HCT116 (cell line): ENCODE data around the gene GTF2IRD1. TPM values are rescaled to one million over a fixed set of nuclear protein-coding genes. Genes with fewer than 3 reads are reported as not detected.
"Not testable (repeated sequence)": the region's sequence is repeated elsewhere in the genome, so short reads cannot be mapped to it uniquely, and the experiment has no call there.

Experiments used
- ATAC-seq: fragments of 200-7000 bp; cut with Tn5 transposase; 2 replicates; pipeline ENCODE4 v1.9.1; 2020; ENCODE audit warnings: mild to moderate bottlenecking, moderate library complexity
- BruUV-seq: library from RNA; stranded (reverse); fragments of 400-500 nt; replicated peaks from 2 replicates; lab custom pipeline; 2021; lab: Mats Ljungman, UMichigan
- CTCF ChIA-PET: fragments of 300-600 bp; sonication (Branson Sonifier 250); formaldehyde crosslinking; loops from one replicate; lab custom pipeline; 2021; ENCODE audit warnings: antibody characterized with exemption; lab: Charles Lee
- POLR2A ChIA-PET: fragments of 300-600, 350-600 bp; sonication (Branson Sonifier 250); formaldehyde crosslinking; loops from one replicate; lab custom pipeline; 2021; ENCODE audit warnings: antibody characterized with exemption; lab: Charles Lee
- RAD21 ChIA-PET, 2 experiments: fragments of 300-600 bp; sonication (Branson Sonifier 250); formaldehyde crosslinking; loops; one replicate each; lab custom pipeline; 2023; ENCODE audit warnings: low total read pairs in 2 of 2; ENCODE audit not compliant: uncharacterized antibody in 2 of 2, unreplicated experiment in 2 of 2, low non-redundant PET in 1 of 2; lab: Charles Lee
- DNase-seq: peaks from one replicate; pipeline ENCODE4 v3.0.0-alpha.2; 2010; ENCODE audit warnings: low read depth, low spot score
- H2AFZ ChIP-seq: fragments of 200-600 bp; shearing (Covaris generic), sonication (generic); 2 replicates; pipeline ENCODE4 v1.6.1; 2017; ENCODE audit warnings: low read depth, mixed run types, mixed read lengths, antibody characterized with exemption, low read length; ENCODE audit not compliant: poor library complexity, severe bottlenecking
- H3K27ac ChIP-seq: 2 replicates; pipeline ENCODE4 v1.5.1; 2012; ENCODE audit warnings: low read depth, low read length
- H3K27me3 ChIP-seq: fragments of 200-600 bp; sonication (generic); 2 replicates; pipeline ENCODE4 v1.6.1; 2016; ENCODE audit warnings: mixed run types, low read length, mixed read lengths; ENCODE audit not compliant: insufficient read depth
- H3K36me3 ChIP-seq, 2 experiments: fragments of 200-500 bp in 1 of 2; fragments of 200-600 bp in 1 of 2; sonication (Bioruptor generic) in 1 of 2; sonication (generic) in 1 of 2; 2 replicates each; pipeline versions ENCODE4 v1.5.1 to v1.6.1; 2014 to 2016; ENCODE audit warnings: low read length in 2 of 2, inconsistent platforms in 1 of 2, mixed read lengths in 1 of 2, mixed run types in 1 of 2; ENCODE audit not compliant: insufficient read depth in 2 of 2, control insufficient read depth in 1 of 2
- H3K4me1 ChIP-seq, 2 experiments: fragments of 200-600 bp in 1 of 2; sonication (generic) in 1 of 2; 2 replicates each; pipeline versions ENCODE4 v1.5.1 to v1.6.1; 2012 to 2017; ENCODE audit warnings: low read length in 2 of 2, inconsistent platforms in 1 of 2, mild to moderate bottlenecking in 1 of 2, mixed read lengths in 1 of 2, mixed run types in 1 of 2, moderate library complexity in 1 of 2; ENCODE audit not compliant: insufficient read depth in 2 of 2, control insufficient read depth in 1 of 2
- H3K4me2 ChIP-seq: fragments of 200-600 bp; sonication (generic); 2 replicates; pipeline ENCODE4 v1.6.1; 2017; ENCODE audit warnings: mixed run types, low read length, mixed read lengths
- H3K4me3 ChIP-seq, 2 experiments: fragments of 200-600 bp in 1 of 2; sonication (generic) in 1 of 2; replicated peaks in 1 of 2; 2 replicates each; pipeline ENCODE4 v1.5.1; 2011 to 2016; ENCODE audit warnings: low read length in 2 of 2, control low read depth in 1 of 2, low read depth in 1 of 2, mild to moderate bottlenecking in 1 of 2, mixed read lengths in 1 of 2, mixed run types in 1 of 2
- H3K79me2 ChIP-seq: fragments of 200-600 bp; sonication (generic); 2 replicates; pipeline ENCODE4 v1.6.1; 2017; ENCODE audit warnings: mild to moderate bottlenecking, mixed run types, low read length, moderate library complexity, mixed read lengths; ENCODE audit not compliant: insufficient read depth
- H3K9ac ChIP-seq: fragments of 200-600 bp; sonication (generic); 2 replicates; pipeline ENCODE4 v1.6.1; 2016; ENCODE audit warnings: low read length, mixed read lengths
- H3K9me2 ChIP-seq: fragments of 200-600 bp; sonication (generic), shearing (Covaris generic); 2 replicates; pipeline ENCODE4 v1.6.1; 2017; ENCODE audit warnings: mixed run types, mild to moderate bottlenecking, moderate library complexity; ENCODE audit not compliant: insufficient read depth
- H3K9me3 ChIP-seq, 2 experiments: fragments of 200-500 bp in 1 of 2; fragments of 200-600 bp in 1 of 2; sonication (Bioruptor generic) in 1 of 2; sonication (generic) in 1 of 2; 2 replicates each; pipeline ENCODE4 v1.6.1; 2014 to 2017; ENCODE audit warnings: low read length in 2 of 2, mixed read lengths in 2 of 2, inconsistent platforms in 1 of 2, low read depth in 1 of 2, mild to moderate bottlenecking in 1 of 2, mixed run types in 1 of 2, moderate library complexity in 1 of 2; ENCODE audit not compliant: control insufficient read depth in 1 of 2, insufficient read depth in 1 of 2
- H4K20me1 ChIP-seq: fragments of 200-600 bp; sonication (generic), shearing (Covaris generic); 2 replicates; pipeline ENCODE4 v1.6.1; 2017; ENCODE audit warnings: mixed run types, mild to moderate bottlenecking, moderate library complexity; ENCODE audit not compliant: insufficient read depth
- CBX3 ChIP-seq: IDR thresholded peaks from 2 replicates; pipeline ENCODE4 v1.6.1; 2012; ENCODE audit warnings: low read depth
- CEBPB ChIP-seq: IDR thresholded peaks from 2 replicates; pipeline ENCODE4 v1.6.1; 2012; ENCODE audit warnings: low read depth
- EGR1 ChIP-seq: IDR thresholded peaks from 2 replicates; pipeline ENCODE4 v1.6.1; 2012; ENCODE audit warnings: low read depth
- ELF1 ChIP-seq: IDR thresholded peaks from 2 replicates; pipeline ENCODE4 v1.6.1; 2012; ENCODE audit warnings: low read depth, borderline replicate concordance
- EZH2phosphoT487 ChIP-seq: fragments of 200-600 bp; IDR thresholded peaks from 2 replicates; pipeline ENCODE4 v1.6.1; 2018; ENCODE audit warnings: antibody characterized with exemption, borderline replicate concordance
- JUND ChIP-seq: IDR thresholded peaks from 2 replicates; pipeline ENCODE4 v1.6.1; 2012
- POLR2A ChIP-seq: IDR thresholded peaks from 2 replicates; pipeline ENCODE4 v1.7.0; 2011; ENCODE audit warnings: borderline replicate concordance; ENCODE audit not compliant: insufficient read depth, insufficient read length; ENCODE audit errors: extremely low read depth
- POLR2AphosphoS5 ChIP-seq: IDR thresholded peaks from 2 replicates; pipeline ENCODE4 v1.6.1; 2011; ENCODE audit warnings: mild to moderate bottlenecking, low read depth, low read length, moderate library complexity
- RAD21 ChIP-seq: IDR thresholded peaks from 2 replicates; pipeline ENCODE4 v1.6.1; 2012; ENCODE audit warnings: low read depth, mild to moderate bottlenecking
- SIN3A ChIP-seq: IDR thresholded peaks from 2 replicates; pipeline ENCODE4 v1.6.1; 2012; ENCODE audit warnings: low read depth
- SRF ChIP-seq: IDR thresholded peaks from 2 replicates; pipeline ENCODE4 v1.6.1; 2012; ENCODE audit warnings: low read depth
- TCF7L2 ChIP-seq: IDR thresholded peaks from 2 replicates; pipeline ENCODE4 v1.7.0; 2011; ENCODE audit warnings: borderline replicate concordance, inconsistent platforms; ENCODE audit not compliant: insufficient read depth, insufficient read length; ENCODE audit errors: extremely low read depth
- ZFX ChIP-seq: fragments of 450-650 bp; IDR thresholded peaks from 2 replicates; pipeline ENCODE4 v1.6.1; 2017
- ZNF274 ChIP-seq: fragments of 200-500 bp; sonication (Bioruptor generic); IDR thresholded peaks from 2 replicates; pipeline ENCODE4 v1.6.1; 2014; ENCODE audit warnings: mild to moderate bottlenecking, low read depth, low read length, inconsistent platforms
- intact Hi-C: fragments of 100-400 bp; cut with micrococcal nuclease; formaldehyde crosslinking; loops from 2 replicates; pipeline ENCODE4 v1.10.0; 2022
- total RNA-seq: library from RNA; stranded (reverse); gene quantifications from one replicate; pipeline ENCODE4 v1.2.1, GENCODE V29; 2021; ENCODE audit not compliant: unreplicated experiment
- TF ChIP-seq, protein P1 (sequence below): IDR thresholded peaks from 2 replicates; pipeline ENCODE4 v1.6.1; 2012

The GTF2IRD1 gene
- total RNA-seq, 1 experiment from 2014 or later: 34.5 TPM

DNA sequence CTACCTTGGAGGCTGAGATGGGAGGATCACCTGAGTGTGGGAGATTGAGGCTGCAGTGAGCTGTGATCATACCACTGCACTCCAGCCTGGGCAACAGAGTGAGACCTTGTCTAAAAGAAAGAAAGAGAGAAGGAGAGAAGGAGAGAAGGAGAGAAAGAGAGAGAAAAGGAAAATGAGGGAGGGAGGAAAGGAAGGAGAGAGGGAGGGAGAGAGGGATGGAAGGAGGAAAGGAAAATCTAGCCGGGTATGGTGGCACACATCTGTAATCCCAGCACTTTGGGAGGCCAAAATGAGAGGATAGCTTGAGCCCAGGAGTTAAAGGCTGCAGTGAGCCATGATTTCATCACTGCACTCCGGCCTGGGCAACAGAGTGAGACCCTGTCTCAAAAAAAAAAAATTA lies 42.9 kb upstream of the GTF2IRD1 start:
- Histone ChIP-seq H4K20me1 (no peaks in the 10 kb centered on the region), H3K4me2 (no peak overlapping the region), H3K9ac (no peak overlapping the region), H3K4me1 (peaks cover 0 to 3% of the 10 kb centered on the region in 2 experiments; a peak in 2 of 4 replicates), H3K27me3 (no peaks in the 10 kb centered on the region), H2AFZ (no peak overlapping the region)
- no TSS peak for BruUV-seq
- CTCF ChIA-PET: interaction anchor here (1.1 to 1.3 kb wide), 2 partner anchors 10 to 204 kb away, joined by 5 to 6 read pairs; no protein-coding TSS in a partner anchor
- TF ChIP-seq JUND (no peak), EZH2phosphoT487 (no peak), CEBPB (no peak), SIN3A (no peak), POLR2A (no peak), ZFX (no peak), EGR1 (no peak), ELF1 (no peak), TCF7L2 (no peak), RAD21 (no peak), SRF (no peak), ZNF274 (no peak), POLR2AphosphoS5 (no peak), CBX3 (no peak)
- TF ChIP-seq, protein P1, sequence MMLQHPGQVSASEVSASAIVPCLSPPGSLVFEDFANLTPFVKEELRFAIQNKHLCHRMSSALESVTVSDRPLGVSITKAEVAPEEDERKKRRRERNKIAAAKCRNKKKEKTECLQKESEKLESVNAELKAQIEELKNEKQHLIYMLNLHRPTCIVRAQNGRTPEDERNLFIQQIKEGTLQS: no peak
- TF ChIP-seq, all 23 proteins: peak for 0
- Histone ChIP-seq H3K9me2 (no peaks in the 10 kb centered on the region), H3K36me3 (no peaks in the 10 kb centered on the region), H3K9me3 (no peaks in the 10 kb centered on the region), H3K4me3 (no peak overlapping the region), H3K79me2 (no peaks in the 10 kb centered on the region), H3K27ac (no peak overlapping the region)
- intact Hi-C loops: no loop called here
- ChIA-PET RAD21 (no interaction called here), POLR2A (no interaction called here)
- no peak for DNase-seq
- ATAC-seq: no peak

DNA sequence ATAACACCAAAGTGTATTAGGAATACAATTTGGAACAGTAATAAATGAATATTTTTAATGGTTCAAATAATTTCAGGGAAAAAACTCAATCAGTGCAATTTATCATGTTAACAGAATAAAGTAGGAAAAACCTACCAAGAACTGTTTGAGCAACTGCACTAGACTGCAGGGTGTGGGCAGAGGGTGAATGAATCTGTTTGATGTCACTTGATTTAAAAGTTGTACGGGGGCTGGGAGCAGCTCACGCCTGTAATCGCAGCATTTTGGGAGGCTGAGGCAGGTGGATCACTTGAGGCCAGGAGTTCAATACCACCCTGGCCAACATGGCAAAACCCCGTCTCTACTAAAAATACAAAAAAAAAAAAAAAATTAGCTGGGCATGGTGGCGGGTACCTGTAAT lies 42.1 kb upstream of the GTF2IRD1 start:
- H3K27me3 ChIP-seq, DNase-seq, CTCF ChIA-PET, H3K9ac ChIP-seq, H3K4me1 ChIP-seq, intact Hi-C loops, H3K9me3 ChIP-seq, POLR2A ChIA-PET, RAD21 ChIA-PET, ATAC-seq, H3K27ac ChIP-seq, H3K36me3 ChIP-seq, H4K20me1 ChIP-seq, H3K4me2 ChIP-seq, H3K9me2 ChIP-seq, H3K4me3 ChIP-seq, H2AFZ ChIP-seq, BruUV-seq, H3K79me2 ChIP-seq: not testable (repeated sequence)
